Colon (tissue), 2 donors: ENCODE measurements around the gene OXSR1.
"Not testable (repeated sequence)": the region's sequence is repeated elsewhere in the genome, so short reads cannot be mapped to it uniquely, and the experiment has no call there.

Source experiments
- FAIRE-seq: peaks from 2 replicates; lab custom pipeline; 2012; peaks lifted over from hg19 to GRCh38; lab: Jason Lieb, UNC
- donor health status: control.
- donor health status: control.

The OXSR1 gene

GRCh38 chr3:38168151-38169026 is 3.1 kb downstream of the OXSR1 start:
- no peak for FAIRE-seq

GRCh38 chr3:38169027-38169317 is 3.6 kb downstream of the OXSR1 start:
- FAIRE-seq = no peak

- FAIRE-seq = no peak
These were observed 5.4 kb downstream of the OXSR1 start for GRCh38 chr3:38170722-38171121.

DNA sequence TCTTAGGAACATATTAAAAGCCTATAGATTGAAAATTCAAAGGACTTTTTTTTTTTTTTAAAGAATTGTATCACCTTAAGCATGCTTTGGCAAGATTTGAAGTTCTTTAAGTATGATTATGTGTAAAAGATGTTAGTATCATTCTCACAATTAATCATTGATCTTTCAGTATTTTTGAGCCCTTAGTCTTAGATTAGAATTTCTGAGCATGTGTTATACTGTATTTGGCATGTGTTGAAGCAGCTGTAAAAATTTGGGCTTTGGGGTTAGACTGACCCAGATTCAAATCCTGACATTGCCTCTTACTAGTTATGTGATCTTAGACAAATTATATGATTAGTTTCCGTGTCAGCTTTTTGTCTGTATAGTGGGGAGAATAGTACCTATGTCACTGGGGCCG is 6.3 kb downstream of the OXSR1 start:
- no peak for FAIRE-seq

GRCh38 chr3:38173834-38174418 is 8.6 kb downstream of the OXSR1 start:
- FAIRE-seq = no peak

GRCh38 chr3:38177181-38177580 is 11.8 kb downstream of the OXSR1 start:
- FAIRE-seq = no peak

- no peak for FAIRE-seq
These were observed 21.4 kb downstream of the OXSR1 start for GRCh38 chr3:38186781-38187180.

GRCh38 chr3:38190481-38190881 is 25.1 kb downstream of the OXSR1 start:
- FAIRE-seq = no peak

- FAIRE-seq = not testable (repeated sequence)
These were observed 37.6 kb downstream of the OXSR1 start for GRCh38 chr3:38202931-38203330.

GRCh38 chr3:38203690-38204089 is 38.4 kb downstream of the OXSR1 start:
- FAIRE-seq = no peak

GRCh38 chr3:38204599-38205471 is 39.5 kb downstream of the OXSR1 start:
- no peak for FAIRE-seq

- FAIRE-seq = no peak
These were observed 40.1 kb downstream of the OXSR1 start for GRCh38 chr3:38205472-38205805.

- FAIRE-seq = no peak
These were observed 42.1 kb downstream of the OXSR1 start for GRCh38 chr3:38207254-38208003.

- no peak for FAIRE-seq
These were observed 44.9 kb downstream of the OXSR1 start for GRCh38 chr3:38210141-38210757.

DNA sequence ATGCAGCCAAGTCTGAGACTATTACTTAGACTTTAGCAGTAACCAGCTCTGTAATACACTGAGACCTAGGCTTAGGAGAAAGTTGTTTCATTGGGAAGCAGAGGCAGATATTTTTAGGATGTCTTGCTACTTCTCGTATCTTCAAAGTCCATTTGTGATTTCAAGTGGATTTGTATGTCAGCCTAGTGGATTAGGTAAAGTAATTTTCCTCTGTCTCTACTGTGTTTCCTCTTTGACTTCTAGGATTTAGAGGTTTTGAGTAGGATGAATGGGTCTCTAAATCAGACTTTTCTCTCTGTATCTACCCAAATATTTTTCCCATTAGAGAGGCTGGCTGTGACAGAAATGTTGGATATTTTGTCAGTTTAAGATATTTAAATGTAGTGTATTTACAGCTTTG is 46.8 kb downstream of the OXSR1 start:
- no peak for FAIRE-seq

DNA sequence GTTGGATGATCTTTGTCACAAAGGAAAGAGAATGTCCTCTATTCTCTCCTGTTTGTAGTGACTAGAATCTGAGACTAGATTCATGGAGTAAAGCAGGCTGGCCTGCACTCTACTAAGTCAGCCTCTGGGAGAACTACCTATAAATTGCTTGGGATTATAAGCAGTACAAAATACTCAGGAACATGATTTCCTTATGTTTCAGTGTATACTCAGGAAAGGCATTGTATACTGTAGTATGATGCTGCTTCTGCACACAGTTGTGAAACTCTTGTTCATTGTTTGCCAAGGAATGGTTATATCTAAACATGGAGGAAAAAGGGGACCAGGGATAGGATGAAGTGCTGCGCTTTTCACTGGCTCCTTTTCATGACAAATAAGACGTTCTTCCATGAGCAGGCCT is 49.2 kb downstream of the OXSR1 start:
- no peak for FAIRE-seq

DNA sequence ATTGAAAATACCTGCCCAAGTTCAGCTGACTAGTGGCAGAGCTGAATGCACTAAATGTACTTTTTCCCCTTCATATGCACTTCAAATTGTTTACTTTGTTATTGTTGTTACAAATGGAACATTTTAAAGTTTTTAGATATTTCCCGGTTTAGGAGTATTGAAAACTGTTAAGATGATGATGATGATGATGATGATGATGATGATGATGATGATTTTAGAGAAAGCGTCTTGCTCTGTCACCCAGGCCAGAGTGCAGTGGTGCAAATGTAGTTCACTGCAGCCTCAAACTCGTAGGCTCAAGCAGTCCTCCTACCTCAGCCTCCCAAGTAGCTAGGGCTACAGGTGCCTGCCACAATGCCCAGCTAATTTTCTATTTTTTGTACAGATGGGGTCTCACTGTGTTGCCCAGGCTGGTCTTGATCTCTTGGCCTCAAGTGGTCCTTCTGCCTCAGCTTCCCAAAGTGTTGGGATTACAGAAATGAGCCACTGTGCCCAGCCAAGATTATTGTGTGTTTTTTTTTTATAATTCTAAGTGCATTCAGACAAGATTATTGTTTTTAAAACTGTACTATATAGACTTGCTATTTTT is 54.4 kb downstream of the OXSR1 start:
- no peak for FAIRE-seq

GRCh38 chr3:38221005-38221404 is 55.7 kb downstream of the OXSR1 start:
- no peak for FAIRE-seq

- no peak for FAIRE-seq
These were observed 56.8 kb downstream of the OXSR1 start for GRCh38 chr3:38222032-38222634.

- FAIRE-seq = no peak
These were observed 59.0 kb downstream of the OXSR1 start for GRCh38 chr3:38224357-38224756.

DNA sequence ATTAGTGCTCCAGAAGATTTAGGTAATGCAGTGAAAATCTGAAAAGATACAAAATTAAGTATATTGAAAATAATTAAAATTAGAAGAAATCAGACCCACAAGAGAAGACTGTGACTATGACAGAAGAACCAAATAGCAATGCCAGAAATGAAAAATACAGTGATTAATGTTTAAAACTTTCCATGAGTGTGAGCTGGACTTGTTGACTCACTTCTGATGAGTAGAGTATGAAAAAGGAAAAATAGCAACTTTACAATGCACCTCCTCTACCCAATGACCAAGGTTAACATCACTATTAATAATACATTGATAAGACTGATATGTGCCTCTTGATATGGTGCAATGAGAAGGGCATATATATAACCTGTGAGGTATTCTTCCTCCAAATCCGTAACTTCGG is 60.9 kb downstream of the OXSR1 start:
- no peak for FAIRE-seq
